Loucy (cell line): ENCODE data around the gene SNX11.

Source experiments
- CTCF ChIP-seq: fragments of 200-600 bp; sonication (generic); conservative IDR thresholded peaks from 2 replicates; pipeline ENCODE4 v1.5.1; 2014; ENCODE audit warnings: mild to moderate bottlenecking, antibody characterized with exemption, low read length
- EZH2phosphoT487 ChIP-seq: fragments of 200-600 bp; IDR thresholded peaks from 2 replicates; pipeline ENCODE4 v1.6.1; 2018; ENCODE audit warnings: antibody characterized with exemption, mild to moderate bottlenecking, moderate library complexity, borderline replicate concordance

GRCh38 chr17:48064638-48065037 is 42.9 kb upstream of the SNX11 start:
- TF ChIP-seq CTCF (no peak), EZH2phosphoT487 (no peak)
